GM12891 (cell line): Measurements from ENCODE around the gene IL15RA. TPM values are rescaled to one million over a fixed set of nuclear protein-coding genes. Genes with fewer than 3 reads are reported as not detected.

Experiments used
- DNase-seq: peaks from one replicate; pipeline ENCODE4 v3.0.0; 2011; ENCODE audit warnings: low spot score; ENCODE audit not compliant: insufficient read length
- FAIRE-seq: peaks from 2 replicates; lab custom pipeline; 2011; peaks lifted over from hg19 to GRCh38; lab: Jason Lieb, UNC
- PAX5 ChIP-seq: IDR thresholded peaks from 2 replicates; pipeline ENCODE4 v1.6.1; 2011; ENCODE audit warnings: low read length, moderate library complexity, mild to moderate bottlenecking; ENCODE audit not compliant: insufficient read depth, severe bottlenecking
- POLR2A ChIP-seq: IDR thresholded peaks from 2 replicates; pipeline ENCODE4 v1.6.1; 2011; ENCODE audit warnings: low read depth, low read length, control low read depth
- POLR2AphosphoS5 ChIP-seq: IDR thresholded peaks from 2 replicates; pipeline ENCODE4 v1.6.1; 2011; ENCODE audit warnings: low read depth, low read length, control low read depth
- POU2F2 ChIP-seq: IDR thresholded peaks from 2 replicates; pipeline ENCODE4 v1.6.1; 2011; ENCODE audit warnings: low read depth, mild to moderate bottlenecking, control low read depth, low read length, moderate library complexity
- SPI1 ChIP-seq: IDR thresholded peaks from 2 replicates; pipeline ENCODE4 v1.6.1; 2011; ENCODE audit warnings: low read depth, low read length, control low read depth
- TAF1 ChIP-seq: IDR thresholded peaks from 2 replicates; pipeline ENCODE4 v1.6.1; 2011; ENCODE audit warnings: low read depth, low read length, control low read depth
- polyA plus RNA-seq: library from polyadenylated mRNA; unstranded; fragments of >200 nt; gene quantifications from one replicate; pipeline ENCODE4 v1.2.1, GENCODE V29; 2012; ENCODE audit warnings: low read depth, missing spikeins, inconsistent platforms; ENCODE audit not compliant: missing spikeins

The IL15RA gene
- 7.4 TPM for polyA plus RNA-seq

- peak; percentile 88 for DNase-seq
- TF ChIP-seq POLR2AphosphoS5 = no peak
- no peak for TF ChIP-seq TAF1
- TF ChIP-seq POLR2A = no peak
- TF ChIP-seq POU2F2 = no peak
- no peak for TF ChIP-seq PAX5
- no peak for TF ChIP-seq SPI1
- FAIRE-seq = peak; percentile 88
These were observed at the start of gene IL15RA for GRCh38 chr10:5977471-5978229. Gene IL15RA, minus strand, starts transcription at chr10:5977543. Its CDS starts 51 bp downstream, at chr10:5977492.

- no peak for DNase-seq
- no peak for FAIRE-seq
- TF ChIP-seq SPI1 (no peak), POLR2A (no peak)
These were observed 48.4 kb upstream of the IL15RA start for GRCh38 chr10:6025683-6026255.

GRCh38 chr10:6024334-6024682 is 47.0 kb upstream of the IL15RA start:
- DNase-seq (no peak), FAIRE-seq (peak; percentile 83)
- TF ChIP-seq TAF1 (no peak), PAX5 (no peak), POLR2AphosphoS5 (no peak), SPI1 (no peak), POU2F2 (no peak), POLR2A (no peak)

- no peak for DNase-seq
- no peak for FAIRE-seq
- TF ChIP-seq POLR2A = no peak
- no peak for TF ChIP-seq TAF1
- no peak for TF ChIP-seq SPI1
- TF ChIP-seq PAX5 = no peak
- no peak for TF ChIP-seq POLR2AphosphoS5
These were observed 46.5 kb upstream of the IL15RA start for GRCh38 chr10:6023661-6024333.

- TF ChIP-seq SPI1 = no peak
- no peak for TF ChIP-seq POLR2A
- TF ChIP-seq POLR2AphosphoS5 = no peak
- FAIRE-seq (peak; percentile 9), DNase-seq (no peak)
These were observed 45.3 kb upstream of the IL15RA start for GRCh38 chr10:6022660-6023059.

- no peak for TF ChIP-seq POLR2AphosphoS5
- no peak for TF ChIP-seq POU2F2
- TF ChIP-seq POLR2A = no peak
- no peak for TF ChIP-seq PAX5
- TF ChIP-seq SPI1 = no peak
- no peak for TF ChIP-seq TAF1
- no peak for FAIRE-seq
- DNase-seq = no peak
These were observed 43.5 kb upstream of the IL15RA start for GRCh38 chr10:6020826-6021225.

GRCh38 chr10:6019796-6020195 is 42.5 kb upstream of the IL15RA start:
- no peak for FAIRE-seq
- no peak for DNase-seq
- TF ChIP-seq POLR2A = no peak
- no peak for TF ChIP-seq PAX5
- TF ChIP-seq POLR2AphosphoS5 = no peak
- no peak for TF ChIP-seq TAF1
- no peak for TF ChIP-seq SPI1

GRCh38 chr10:6019010-6019782 is 41.9 kb upstream of the IL15RA start:
- peak; percentile 88 for FAIRE-seq
- no peak for TF ChIP-seq PAX5
- TF ChIP-seq POLR2AphosphoS5 = no peak
- TF ChIP-seq SPI1 = no peak
- TF ChIP-seq TAF1 = no peak
- no peak for TF ChIP-seq POU2F2
- TF ChIP-seq POLR2A = no peak
- DNase-seq = no peak

GRCh38 chr10:6018422-6018821 is 41.1 kb upstream of the IL15RA start:
- FAIRE-seq (no peak), DNase-seq (no peak)
- TF ChIP-seq POU2F2 (no peak), POLR2AphosphoS5 (no peak), TAF1 (no peak), POLR2A (no peak)
